Stomach (tissue), 9 donors: ENCODE measurements around the gene MACROH2A1. TPM values are rescaled to one million over a fixed set of nuclear protein-coding genes. Genes with fewer than 3 reads are reported as not detected.
A peak's percentile ranks its signal among the peaks of the same experiment; 100 is the strongest.

ENCODE experiments used
- DNase-seq, 2 donors: peaks; one replicate each; pipeline versions ENCODE4 v3.0.0 to v3.0.0-alpha.2; 2013 to 2019
- H3K27ac ChIP-seq, 5 donors: fragments of 200-600 bp in 4 of 5; sonication (generic) in 4 of 5; one replicate each; pipeline ENCODE4 v1.5.1; 2013 to 2019; ENCODE audit warnings: mild to moderate bottlenecking in 1 of 5, moderate library complexity in 1 of 5
- H3K27me3 ChIP-seq, 3 donors: fragments of 200-600 bp; sonication (generic); one replicate each; pipeline ENCODE4 v1.5.1; 2017 to 2019; ENCODE audit warnings: mixed run types in 1 of 3
- H3K36me3 ChIP-seq, 4 donors: fragments of 200-600 bp; sonication (generic); 1 replicate in 3 of 4; 2 replicates in 1 of 4; pipeline ENCODE4 v1.5.1; 2016 to 2019
- H3K4me1 ChIP-seq, 4 donors: fragments of 200-600 bp; sonication (generic); one replicate each; pipeline ENCODE4 v1.5.1; 2016 to 2019
- H3K4me3 ChIP-seq, 4 donors: fragments of 200-600 bp; sonication (generic) in 3 of 4; one replicate each; pipeline ENCODE4 v1.5.1; 2016 to 2019; ENCODE audit warnings: mild to moderate bottlenecking in 1 of 4
- H3K9me3 ChIP-seq, 4 donors: fragments of 200-600 bp; sonication (generic); one replicate each; pipeline ENCODE4 v1.5.1; 2016 to 2019
- CTCF ChIP-seq, 7 experiments: fragments of 450-650 bp in 4 of 7; fragments of 200-600 bp in 3 of 7; sonication (generic) in 3 of 7; IDR thresholded peaks; one replicate each; pipeline ENCODE4 v1.5.1; 2016 to 2019; ENCODE audit warnings: antibody characterized with exemption in 7 of 7, control low read depth in 2 of 7, mild to moderate bottlenecking in 1 of 7
- EP300 ChIP-seq: sonication (generic); formaldehyde crosslinking; IDR thresholded peaks from one replicate; pipeline ENCODE4 v1.6.1; 2017; ENCODE audit warnings: antibody characterized with exemption
- POLR2A ChIP-seq, 4 donors: fragments of 450-650 bp; IDR thresholded peaks; one replicate each; pipeline ENCODE4 v1.6.1; 2016; ENCODE audit warnings: antibody characterized with exemption in 4 of 4, control low read depth in 2 of 4, mild to moderate bottlenecking in 1 of 4, moderate library complexity in 1 of 4
- POLR2AphosphoS5 ChIP-seq, 3 donors: sonication (generic); formaldehyde crosslinking; IDR thresholded peaks; one replicate each; pipeline ENCODE4 v1.6.1; 2016; ENCODE audit warnings: antibody characterized with exemption in 3 of 3
- WGBS, 5 donors: extraction: QIAGEN DNeasy Blood & Tissue Kit in 3 of 5; methylation state at CpG; one replicate each; pipeline versions ENCODE4 v1.1.5 to v1.1.7; 2013 to 2018; 5-methylcytosine and 5-hydroxymethylcytosine counted together
- intact Hi-C: fragments of 100-400 bp; cut with DNase I; formaldehyde crosslinking; loops from one replicate; pipeline ENCODE4 v1.15.1; 2023; ENCODE audit warnings: low total_unique reads
- polyA plus RNA-seq, 3 donors: library from polyadenylated mRNA; stranded (reverse); fragments of 200-250 nt; gene quantifications; one replicate each; pipeline ENCODE4 v1.2.3, GENCODE V29; 2013
- total RNA-seq, 5 donors: library from RNA; depleted of rRNA; stranded (reverse); fragments of >200 nt; gene quantifications; one replicate each; pipeline versions ENCODE4 v1.1.0 to v1.2.3, GENCODE V29; 2014 to 2016
- donor health status: healthy with polysubstance abuse.
- donor health status: Bipolar disorder and iron deficiency.
- donor health status: healthy.

MACROH2A1 gene
- total and polyA plus RNA-seq, 8 donors, result 77.1 to 206 (median 150) TPM

DNA sequence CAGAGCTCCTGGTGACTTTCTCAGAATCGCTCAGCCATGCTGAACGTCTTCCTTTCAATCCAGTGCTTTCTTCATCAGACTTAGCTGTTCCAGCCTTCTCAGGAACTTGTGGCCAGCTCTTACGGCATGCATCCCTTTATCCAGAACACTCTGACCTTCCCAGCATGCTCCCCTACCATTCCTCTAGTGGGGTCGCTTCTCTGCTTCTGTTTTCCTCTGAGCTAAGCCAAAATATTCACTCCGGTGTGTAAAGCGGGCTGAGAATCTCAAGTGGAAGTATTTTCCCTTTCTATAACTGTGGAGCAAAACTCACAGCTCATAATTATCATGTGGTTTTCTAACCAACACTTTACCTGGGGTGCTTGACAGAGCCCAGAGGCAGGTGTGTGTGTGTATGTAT is 41.9 kb upstream of the MACROH2A1 start:
- Histone ChIP-seq H3K4me1 (peaks cover 9 to 40% (median 30%) of the 10 kb centered on the region in 4 donors), H3K27me3 (no peaks in the 10 kb centered on the region), H3K4me3 (no peak overlapping the region), H3K9me3 (no peaks in the 10 kb centered on the region), H3K36me3 (no peaks in the 10 kb centered on the region), H3K27ac (no peak overlapping the region)
- TF ChIP-seq EP300 (no peak), POLR2A (IDR thresholded peaks at IDR 0.05) (no peak), CTCF (IDR thresholded peaks at IDR 0.05) (no peak), POLR2AphosphoS5 (IDR thresholded peaks at IDR 0.05) (no peak)
- 74 to 83% (median 78%) methylated on average over 6 of the region's 6 CpGs for WGBS, 5 donors
- DNase-seq, result peak in 1 of 2 donors; percentile 13
- intact Hi-C loops, result no loop called here

DNA sequence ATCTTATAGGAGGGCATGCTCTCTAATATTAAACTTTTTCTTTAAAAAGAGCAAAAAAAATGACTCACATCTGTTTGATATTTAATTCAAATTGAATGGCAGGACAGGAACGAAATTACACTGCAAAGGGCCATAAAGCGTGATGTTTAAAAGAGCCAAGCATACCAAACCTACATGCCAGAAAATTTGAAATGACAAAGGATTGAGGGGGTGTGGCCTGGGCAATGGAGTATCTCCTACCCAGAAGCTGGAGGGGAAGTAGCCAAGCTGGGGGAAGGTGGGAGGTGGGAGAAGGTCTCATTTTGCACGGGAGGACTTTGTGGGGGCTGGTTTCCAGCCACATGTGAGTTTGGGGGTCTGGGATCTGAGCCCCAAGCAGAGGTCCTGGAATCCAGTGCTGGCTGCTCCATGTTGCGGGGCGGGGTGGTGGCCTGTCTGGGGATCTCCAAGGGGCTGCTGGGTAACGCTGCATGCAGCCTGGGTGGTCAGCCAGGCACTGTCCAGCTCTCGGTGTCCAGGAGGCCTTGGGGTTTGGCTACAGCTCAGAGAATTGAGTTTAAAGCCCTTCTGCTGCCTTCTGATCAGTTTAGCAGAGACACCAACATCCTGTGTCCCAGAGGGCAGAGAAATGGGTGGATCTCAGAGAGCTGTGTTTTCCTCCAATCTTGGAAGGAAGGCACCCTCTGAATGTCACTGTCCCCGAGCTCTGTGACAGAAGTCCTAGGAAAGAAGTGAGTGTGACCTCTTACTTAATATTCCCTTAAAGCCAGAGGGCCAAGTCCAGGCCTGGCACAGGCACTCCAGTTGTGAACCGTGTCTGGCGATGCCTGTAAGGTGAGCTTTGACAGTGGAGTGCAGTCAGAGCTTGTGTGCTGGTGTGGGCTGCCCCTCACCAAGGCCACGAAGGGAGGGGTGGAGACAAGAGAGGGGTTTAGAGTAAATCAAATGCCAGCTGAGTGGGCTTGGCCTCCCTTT is 40.5 kb upstream of the MACROH2A1 start:
- WGBS, 5 donors, result 73 to 82% (median 78%) methylated on average over 10 to 11 of the region's 11 CpGs
- no peak overlapping the region for H3K27ac ChIP-seq

DNA sequence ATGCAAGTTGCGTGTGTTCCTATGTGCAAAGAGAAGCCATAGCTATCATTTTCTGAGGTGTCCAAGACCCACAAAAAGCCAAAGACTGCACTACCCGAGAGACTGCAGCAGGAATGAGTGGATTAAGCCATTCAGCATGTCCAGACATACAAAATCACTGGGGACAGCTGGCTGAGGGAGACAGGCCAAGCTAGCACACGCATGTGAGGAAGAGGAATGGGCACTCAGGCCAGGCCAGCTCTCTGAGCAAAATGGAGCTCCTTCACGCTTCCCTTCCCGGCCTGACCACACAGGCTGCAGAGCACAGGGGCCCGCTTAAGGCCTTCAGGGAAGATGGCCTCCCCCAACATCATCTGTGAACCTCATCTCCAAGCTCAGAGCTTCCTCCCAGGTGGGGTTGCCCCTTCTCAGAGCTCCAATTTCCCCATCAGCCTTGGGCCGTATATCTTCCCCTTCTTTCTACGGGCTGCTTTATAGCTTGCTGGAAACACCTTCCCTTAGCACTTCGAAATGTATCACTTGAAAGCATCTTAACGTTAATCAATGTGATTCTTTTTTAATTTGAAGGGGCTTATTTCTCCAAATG is 39.7 kb upstream of the MACROH2A1 start:
- Histone ChIP-seq H3K27ac (peak overlapping the region in 3 of 5 donors; percentile 26 to 46 (median 43)), H3K9me3 (no peaks in the 10 kb centered on the region), H3K27me3 (no peaks in the 10 kb centered on the region), H3K4me3 (no peak overlapping the region), H3K36me3 (no peaks in the 10 kb centered on the region), H3K4me1 (peaks cover 9 to 44% (median 32%) of the 10 kb centered on the region in 4 donors)
- DNase-seq, result no peak
- TF ChIP-seq EP300 (no peak), POLR2A (IDR thresholded peaks at IDR 0.05) (no peak), CTCF (IDR thresholded peaks at IDR 0.05) (no peak), POLR2AphosphoS5 (IDR thresholded peaks at IDR 0.05) (no peak)
- intact Hi-C loops, result no loop called here
- WGBS, 5 donors, result 80 to 85% (median 82%) methylated on average over 10 of the region's 10 CpGs

More for the DNA sequence above, 40.5 kb upstream of the MACROH2A1 start:
- H3K4me1 ChIP-seq, result peaks cover 9 to 40% (median 33%) of the 10 kb centered on the region in 4 donors
- TF ChIP-seq CTCF (IDR thresholded peaks at IDR 0.05), result no peak
- no peak for TF ChIP-seq POLR2A (IDR thresholded peaks at IDR 0.05)
- no peak for TF ChIP-seq EP300
- TF ChIP-seq POLR2AphosphoS5 (IDR thresholded peaks at IDR 0.05), result no peak
- no peaks in the 10 kb centered on the region for H3K9me3 ChIP-seq
- H3K27me3 ChIP-seq, result no peaks in the 10 kb centered on the region
- H3K36me3 ChIP-seq, result no peaks in the 10 kb centered on the region
- H3K4me3 ChIP-seq, result no peak overlapping the region
- DNase-seq, result peak in 1 of 2 donors; percentile 33
- intact Hi-C loops, result no loop called here

DNA sequence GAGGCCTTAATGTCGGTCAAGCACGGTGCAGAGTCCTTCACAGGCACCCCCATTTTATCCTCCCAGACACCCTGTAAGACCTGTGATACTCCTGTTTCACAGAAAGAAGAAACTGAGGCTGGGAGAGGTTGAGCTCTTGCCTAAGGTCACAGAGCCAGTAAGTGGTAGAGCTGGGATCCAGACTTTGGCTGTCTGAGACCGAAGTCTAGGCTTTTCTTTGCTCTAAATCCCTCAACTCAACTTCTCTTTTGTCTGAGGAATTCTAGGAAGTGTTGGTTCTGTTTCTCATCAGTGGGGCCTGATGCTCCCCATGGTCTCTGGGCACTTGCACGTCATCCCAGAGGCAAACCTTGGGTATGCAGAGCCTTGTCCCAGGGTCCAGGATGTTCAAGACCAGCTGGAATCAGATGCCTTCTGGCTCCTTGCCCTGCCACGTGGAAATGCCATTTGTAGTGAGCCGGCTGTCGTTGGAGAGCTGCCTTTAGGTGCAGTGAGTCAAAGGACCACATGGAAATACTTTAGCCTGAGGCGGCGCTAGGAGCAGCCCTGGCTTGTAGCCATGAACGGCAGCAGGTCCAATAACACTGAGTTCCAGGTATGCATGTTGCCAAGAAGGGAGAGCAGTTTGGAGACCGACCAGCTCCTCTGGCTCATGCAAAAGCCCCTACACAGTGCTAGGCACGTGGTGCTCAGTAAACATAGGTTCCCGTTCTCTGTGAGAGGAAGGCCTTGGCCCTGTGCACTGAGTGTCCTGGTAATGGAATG is 38.9 kb upstream of the MACROH2A1 start:
- WGBS, 5 donors, result 28 to 68% (median 39%) methylated on average over 7 to 13 of the region's 13 CpGs
- TF ChIP-seq EP300, result no peak
- TF ChIP-seq POLR2AphosphoS5 (IDR thresholded peaks at IDR 0.05), result peak in 2 of 3 donors; percentile 15 to 70

More for the DNA sequence above, 38.9 kb upstream of the MACROH2A1 start:
- H3K9me3 ChIP-seq, result no peaks in the 10 kb centered on the region
- H3K36me3 ChIP-seq, result no peaks in the 10 kb centered on the region
- H3K4me1 ChIP-seq, result peaks cover 9 to 38% (median 25%) of the 10 kb centered on the region in 4 donors
- no peak overlapping the region for H3K4me3 ChIP-seq
- peak overlapping the region in 3 of 5 donors; percentile 43 to 65 (median 46) for H3K27ac ChIP-seq
- no peaks in the 10 kb centered on the region for H3K27me3 ChIP-seq
- intact Hi-C loops, result no loop called here
- DNase-seq, result peak; percentile 66 to 94
